Activated T-cell treated with anti-CD3 and anti-CD28 coated beads, Interleukin-2, amount 50 U/mL, for 72 hours (primary cell): ENCODE results near the gene CEMP1. TPM values are rescaled to one million over a fixed set of nuclear protein-coding genes. Genes with fewer than 3 reads are reported as not detected.

ENCODE experiments used
- ATAC-seq, 2 donors: fragments of 150-1000 bp; cut with Tn5 transposase; replicated peaks in 1 of 2; 2 replicates each; pipeline ENCODE4 v1.10.0; 2021; ENCODE audit warnings: moderate library complexity in 2 of 2, mild to moderate bottlenecking in 1 of 2
- DNase-seq, 2 donors: peaks; one replicate each; pipeline ENCODE4 v3.0.0; 2021 to 2022; ENCODE audit warnings: mixed read lengths in 1 of 2
- H3K27ac Mint-ChIP-seq: one replicate; pipeline ENCODE4 v1.8.0; 2022; ENCODE audit warnings: mild to moderate bottlenecking, moderate library complexity, mixed read lengths
- H3K27me3 Mint-ChIP-seq: one replicate; pipeline ENCODE4 v1.8.0; 2022; ENCODE audit warnings: low read depth, mixed read lengths
- H3K36me3 Mint-ChIP-seq, 2 donors: one replicate each; pipeline ENCODE4 v1.8.0; 2022; ENCODE audit warnings: mixed read lengths in 2 of 2, mild to moderate bottlenecking in 1 of 2; ENCODE audit not compliant: insufficient read depth in 2 of 2
- H3K4me1 Mint-ChIP-seq: one replicate; pipeline ENCODE4 v1.8.0; 2022; ENCODE audit warnings: low read depth, mixed read lengths
- H3K4me3 Mint-ChIP-seq, 2 donors: one replicate each; pipeline ENCODE4 v1.8.0; 2022; ENCODE audit warnings: mild to moderate bottlenecking in 2 of 2, mixed read lengths in 2 of 2, moderate library complexity in 2 of 2
- H3K9me3 Mint-ChIP-seq, 2 donors: one replicate each; pipeline ENCODE4 v1.8.0; 2022; ENCODE audit warnings: mixed read lengths in 2 of 2
- total RNA-seq, 2 donors: library from RNA; stranded (reverse); gene quantifications; one replicate each; pipeline ENCODE4 v1.2.3, GENCODE V29; 2022

The CEMP1 gene
- total RNA-seq, 2 donors from 2014 or later: 0.30 TPM; not detected in 1

DNA sequence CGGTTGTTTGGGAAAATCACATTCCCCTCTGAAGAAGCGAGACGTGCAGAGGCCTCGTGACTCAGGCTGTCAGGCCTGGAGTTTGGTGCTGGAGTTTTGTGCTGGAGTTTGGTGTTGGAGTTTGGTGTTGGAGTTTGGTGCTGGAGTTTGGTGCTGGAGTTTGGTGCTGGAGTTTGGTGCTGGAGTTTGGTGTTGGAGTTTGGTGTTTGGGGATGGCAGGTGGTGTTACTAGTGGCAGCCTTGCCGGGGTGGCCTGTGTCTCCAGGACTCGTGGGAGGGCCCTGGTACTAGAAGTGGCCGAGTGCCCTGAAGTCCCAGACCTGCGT is 43.7 kb downstream of the CEMP1 start:
- Mint-ChIP-seq H3K27me3 (no peaks in the 10 kb centered on the region), H3K4me1 (peaks cover 21% of the 10 kb centered on the region), H3K27ac (peak overlapping the region; percentile 58), H3K9me3 (no peaks in the 10 kb centered on the region), H3K4me3 (peak overlapping the region; percentile 56 to 67), H3K36me3 (no peaks in the 10 kb centered on the region)
- DNase-seq (no peak), ATAC-seq (no peak)

DNA sequence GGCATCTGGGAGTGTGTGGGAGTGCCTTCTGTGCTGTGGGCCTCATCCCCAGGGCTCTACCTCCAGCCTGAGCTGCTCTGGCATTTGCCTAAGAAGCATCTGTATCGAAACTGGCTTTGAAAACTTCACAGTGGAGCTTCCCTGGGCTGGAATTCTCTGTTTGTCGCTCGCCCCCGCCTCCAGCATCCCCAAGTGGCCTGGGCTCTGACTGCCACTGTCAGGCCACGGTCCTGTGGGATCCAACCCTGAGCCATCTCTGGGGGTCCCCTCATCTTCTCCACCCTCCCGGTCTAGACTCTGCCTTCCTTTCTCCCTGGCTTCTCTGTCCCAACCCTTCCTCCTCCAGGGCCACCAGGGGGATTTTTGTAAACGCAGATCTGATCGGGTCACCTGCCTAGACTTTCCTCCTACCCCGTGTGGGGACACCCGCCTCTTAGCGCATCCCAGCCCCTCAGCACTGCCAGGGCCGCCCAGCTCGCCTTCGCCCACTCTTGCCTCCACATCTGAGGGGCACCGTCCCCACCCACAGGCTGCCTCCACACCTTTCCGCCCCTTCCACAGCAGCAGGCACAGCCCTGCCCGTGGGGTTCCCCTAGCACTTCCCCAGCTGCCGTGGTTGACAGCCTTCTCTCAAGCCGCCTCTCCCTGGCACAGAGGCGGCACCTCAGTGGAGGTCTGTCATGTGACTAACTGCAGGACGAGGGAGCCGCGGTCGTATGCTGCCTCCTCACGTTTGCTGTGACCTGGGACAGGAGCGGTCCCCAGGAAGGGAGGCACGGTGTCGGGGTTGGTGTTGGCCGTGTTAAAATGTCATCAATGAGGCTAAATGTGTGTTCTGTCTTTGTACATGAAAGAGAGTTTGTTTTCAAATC is 44.3 kb downstream of the CEMP1 start:
- no peaks in the 10 kb centered on the region for H3K27me3 Mint-ChIP-seq
- ATAC-seq (peak; percentile 98), DNase-seq (peak; percentile 81 to 84)
- H3K9me3 Mint-ChIP-seq: no peaks in the 10 kb centered on the region
- H3K4me1 Mint-ChIP-seq: peaks cover 21% of the 10 kb centered on the region
- peak overlapping the region; percentile 58 for H3K27ac Mint-ChIP-seq
- peak overlapping the region; percentile 56 to 67 for H3K4me3 Mint-ChIP-seq
- no peaks in the 10 kb centered on the region for H3K36me3 Mint-ChIP-seq

GRCh38 chr16:2485811-2486507 is 45.2 kb downstream of the CEMP1 start:
- H3K27ac Mint-ChIP-seq: no peak overlapping the region
- no peaks in the 10 kb centered on the region for H3K36me3 Mint-ChIP-seq
- no peak overlapping the region for H3K4me3 Mint-ChIP-seq
- peaks cover 21% of the 10 kb centered on the region for H3K4me1 Mint-ChIP-seq
- no peaks in the 10 kb centered on the region for H3K9me3 Mint-ChIP-seq
- H3K27me3 Mint-ChIP-seq: no peaks in the 10 kb centered on the region
- ATAC-seq (no peak), DNase-seq (no peak)

GRCh38 chr16:2484898-2485508 is 46.2 kb downstream of the CEMP1 start:
- no peak overlapping the region for H3K27ac Mint-ChIP-seq
- no peaks in the 10 kb centered on the region for H3K36me3 Mint-ChIP-seq
- H3K4me3 Mint-ChIP-seq: no peak overlapping the region
- DNase-seq (no peak), ATAC-seq (no peak)
- H3K9me3 Mint-ChIP-seq: no peaks in the 10 kb centered on the region
- H3K27me3 Mint-ChIP-seq: no peaks in the 10 kb centered on the region
- peaks cover 21% of the 10 kb centered on the region for H3K4me1 Mint-ChIP-seq

GRCh38 chr16:2483939-2484897 is 47.0 kb downstream of the CEMP1 start:
- no peak for DNase-seq
- H3K9me3 Mint-ChIP-seq: no peaks in the 10 kb centered on the region
- no peak overlapping the region for H3K27ac Mint-ChIP-seq
- H3K4me1 Mint-ChIP-seq: peaks cover 21% of the 10 kb centered on the region
- H3K27me3 Mint-ChIP-seq: no peaks in the 10 kb centered on the region
- ATAC-seq: no peak
- H3K4me3 Mint-ChIP-seq: no peak overlapping the region
- no peaks in the 10 kb centered on the region for H3K36me3 Mint-ChIP-seq

DNA sequence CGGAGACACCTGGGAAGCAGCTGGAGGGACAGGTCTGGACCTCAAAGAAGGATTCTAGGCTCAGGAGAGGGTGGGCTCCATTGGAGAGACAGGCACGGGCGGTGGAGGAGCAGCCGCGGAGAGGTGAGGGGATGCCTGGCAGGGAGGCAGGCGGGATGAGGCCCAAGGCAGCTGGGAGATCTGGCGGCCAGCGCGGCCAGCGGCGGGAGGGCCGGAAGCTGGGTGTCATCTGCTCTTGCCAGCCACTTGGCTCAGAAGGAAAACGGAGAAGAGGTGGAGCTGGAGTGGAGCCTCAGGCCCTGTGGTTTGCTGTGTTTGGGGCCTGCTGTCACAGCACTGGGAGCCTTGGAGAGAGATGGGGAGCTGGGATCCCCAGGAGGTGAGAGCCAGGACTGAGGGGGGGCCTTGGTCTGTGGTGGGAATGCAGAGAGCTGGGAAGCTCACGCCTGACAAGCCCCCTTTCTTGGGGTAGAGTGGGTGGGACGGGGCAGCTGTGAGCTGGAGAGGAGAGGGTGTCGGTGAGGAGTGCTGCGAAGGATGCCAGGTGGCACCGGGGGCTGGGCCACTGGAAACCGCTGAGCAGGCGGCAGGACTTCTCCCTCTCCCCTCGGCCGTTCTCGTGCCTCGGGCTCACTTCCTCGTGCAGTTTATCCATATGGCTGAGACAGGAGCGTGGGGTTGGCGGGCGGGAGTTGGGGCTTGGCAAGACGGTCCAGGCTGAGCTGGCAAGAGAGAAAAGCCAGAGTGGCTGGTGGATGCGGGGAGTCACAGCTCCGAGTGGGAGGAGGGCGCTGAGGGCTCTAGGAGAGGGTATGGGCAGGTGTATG is 48.3 kb downstream of the CEMP1 start:
- no peaks in the 10 kb centered on the region for H3K9me3 Mint-ChIP-seq
- H3K4me3 Mint-ChIP-seq: no peak overlapping the region
- no peaks in the 10 kb centered on the region for H3K27me3 Mint-ChIP-seq
- DNase-seq (no peak), ATAC-seq (no peak)
- peaks cover 17% of the 10 kb centered on the region for H3K4me1 Mint-ChIP-seq
- no peak overlapping the region for H3K27ac Mint-ChIP-seq
- no peaks in the 10 kb centered on the region for H3K36me3 Mint-ChIP-seq

DNA sequence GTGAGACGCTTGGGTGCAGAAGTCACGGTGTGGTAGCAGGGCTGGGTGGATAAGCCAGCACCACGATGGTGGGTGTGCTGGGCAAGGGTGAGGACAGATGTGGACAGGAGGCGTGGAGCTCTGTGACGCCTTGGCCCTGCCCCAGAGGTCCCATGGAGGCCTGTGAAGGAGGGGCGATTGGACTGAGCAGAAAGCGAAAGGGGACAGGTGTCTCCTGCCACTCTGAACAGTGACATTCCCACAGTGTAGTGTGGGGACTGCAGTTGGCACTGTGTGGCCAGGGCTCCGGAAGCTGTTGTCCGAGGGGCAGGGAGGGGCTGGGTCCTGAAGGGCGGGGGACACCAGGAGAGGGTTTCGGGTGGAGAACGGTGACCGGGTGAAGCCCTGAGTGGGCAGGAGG is 49.0 kb downstream of the CEMP1 start:
- H3K9me3 Mint-ChIP-seq: no peaks in the 10 kb centered on the region
- ATAC-seq (no peak), DNase-seq (no peak)
- no peak overlapping the region for H3K4me3 Mint-ChIP-seq
- H3K36me3 Mint-ChIP-seq: no peaks in the 10 kb centered on the region
- H3K27me3 Mint-ChIP-seq: no peaks in the 10 kb centered on the region
- H3K4me1 Mint-ChIP-seq: peaks cover 11% of the 10 kb centered on the region
- H3K27ac Mint-ChIP-seq: no peak overlapping the region

DNA sequence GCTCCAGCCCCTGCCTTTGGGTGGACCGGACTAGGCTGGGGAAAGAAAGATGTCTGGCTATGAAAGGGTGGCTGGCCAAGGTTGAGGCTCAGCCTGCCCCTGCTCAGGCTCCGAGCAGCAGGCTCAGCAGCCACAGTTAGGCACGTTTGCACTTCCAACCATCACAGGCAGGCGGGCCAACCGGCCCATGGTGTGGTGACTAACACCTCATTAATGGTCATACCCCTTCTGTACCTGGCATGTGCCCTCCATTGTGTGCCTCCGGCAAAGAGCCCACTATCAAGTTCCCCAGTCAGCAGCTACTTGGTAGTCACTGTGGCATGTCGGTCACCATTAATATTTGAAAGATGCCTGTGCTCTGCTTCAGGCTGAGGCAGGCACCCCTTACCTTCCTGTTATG is 49.5 kb downstream of the CEMP1 start:
- H3K4me3 Mint-ChIP-seq: no peak overlapping the region
- no peaks in the 10 kb centered on the region for H3K9me3 Mint-ChIP-seq
- ATAC-seq (no peak), DNase-seq (no peak)
- H3K4me1 Mint-ChIP-seq: peaks cover 9% of the 10 kb centered on the region
- H3K27me3 Mint-ChIP-seq: no peaks in the 10 kb centered on the region
- no peak overlapping the region for H3K27ac Mint-ChIP-seq
- H3K36me3 Mint-ChIP-seq: no peaks in the 10 kb centered on the region

DNA sequence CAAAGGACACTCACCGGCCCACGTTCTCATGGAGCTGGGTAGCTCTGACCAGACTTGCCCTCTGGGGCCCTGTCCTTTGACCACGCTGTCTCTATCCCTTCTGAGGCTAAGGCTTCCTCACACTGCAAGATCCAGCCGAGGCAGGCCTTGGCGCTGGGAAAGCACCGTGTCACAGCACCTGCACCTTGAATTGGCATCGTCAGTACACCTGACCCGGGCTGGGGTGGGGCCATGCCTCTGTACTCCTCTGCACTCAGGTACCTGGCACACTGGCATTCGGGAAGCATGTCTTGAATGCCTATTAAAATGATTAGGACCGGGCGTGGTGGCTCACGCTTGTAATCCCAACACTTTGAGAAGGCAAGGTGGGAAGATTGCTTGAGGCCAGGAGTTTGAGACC is 50.3 kb downstream of the CEMP1 start:
- DNase-seq (no peak), ATAC-seq (no peak)
- Mint-ChIP-seq H3K4me1 (peaks cover 11% of the 10 kb centered on the region), H3K9me3 (no peaks in the 10 kb centered on the region), H3K4me3 (no peak overlapping the region), H3K27me3 (no peaks in the 10 kb centered on the region), H3K36me3 (no peaks in the 10 kb centered on the region), H3K27ac (no peak overlapping the region)

Other genes starting within 250 kb of the CEMP1 start
- gene ABCA3, start 190.7 kb downstream of the CEMP1 start, total RNA-seq: 10 to 100 TPM; 13.7 to 14.6 TPM
- gene CCNF, start 102.0 kb downstream of the CEMP1 start, total RNA-seq: 10 to 100 TPM; 49.2 to 68.6 TPM
- gene TEDC2, start 71.3 kb downstream of the CEMP1 start, total RNA-seq: 10 to 100 TPM; 23.0 to 32.7 TPM
- not detected for gene NTN3, start 60.1 kb downstream of the CEMP1 start, total RNA-seq
- gene TBC1D24, start 56.3 kb downstream of the CEMP1 start, total RNA-seq: 10 to 100 TPM; 13.6 to 20.4 TPM
- 10 to 100 TPM; 94.2 to 94.8 TPM for gene ATP6V0C, start 17.5 kb downstream of the CEMP1 start, total RNA-seq
- 10 to 100 TPM; 28.2 to 33.8 TPM for gene AMDHD2, start 11.0 kb downstream of the CEMP1 start, total RNA-seq
- gene PDPK1, start 6.6 kb upstream of the CEMP1 start, total RNA-seq: 10 to 100 TPM; 53.0 to 53.8 TPM
- gene KCTD5, start 151.1 kb upstream of the CEMP1 start, total RNA-seq: 10 to 100 TPM; 44.8 to 50.2 TPM
- 1 to 10 TPM; 7.6 to 8.8 TPM for gene PRSS27, start 188.8 kb upstream of the CEMP1 start, total RNA-seq
- gene SRRM2, start 221.2 kb upstream of the CEMP1 start, total RNA-seq: 100 to 1,000 TPM; 696 to 731 TPM
- 100 to 1,000 TPM; 158 to 208 TPM for gene ELOB, start 245.9 kb upstream of the CEMP1 start, total RNA-seq